GM18858 (cell line): ENCODE data around the gene PAK3.

ENCODE experiments used
- ATAC-seq: cut with Tn5 transposase; IDR thresholded peaks from one replicate; pipeline ENCODE4 v1.9.1; 2021; ENCODE audit not compliant: unreplicated experiment

PAK3 gene

GRCh38 chrX:111095974-111096895 lies at the start of gene PAK3:
Gene PAK3, plus strand, starts transcription at chrX:111096191. Its CDS starts 26,913 bp downstream, at chrX:111123104.
- ATAC-seq = peak; percentile 41

- ATAC-seq = no peak
Observed at GRCh38 chrX:111047575-111047974, 48.4 kb upstream of the PAK3 start.

GRCh38 chrX:111052478-111052877 lies 43.5 kb upstream of the PAK3 start:
- no peak for ATAC-seq

GRCh38 chrX:111071542-111072277 lies 24.3 kb upstream of the PAK3 start:
- ATAC-seq = no peak

GRCh38 chrX:111083081-111083480 lies 12.9 kb upstream of the PAK3 start:
- ATAC-seq = no peak

GRCh38 chrX:111086591-111087006 lies 9.4 kb upstream of the PAK3 start:
- ATAC-seq = no peak

- ATAC-seq = no peak
Observed at GRCh38 chrX:111088628-111089027, 7.4 kb upstream of the PAK3 start.

GRCh38 chrX:111090458-111090857 lies 5.5 kb upstream of the PAK3 start:
- no peak for ATAC-seq

- peak; percentile 64 for ATAC-seq
Observed at GRCh38 chrX:111098874-111099273, 2.9 kb downstream of the PAK3 start.

GRCh38 chrX:111100191-111100590 lies 4.2 kb downstream of the PAK3 start:
- ATAC-seq = peak; percentile 65

- no peak for ATAC-seq
Observed at GRCh38 chrX:111101580-111101979, 5.6 kb downstream of the PAK3 start.

- ATAC-seq = no peak
Observed at GRCh38 chrX:111102636-111103035, 6.6 kb downstream of the PAK3 start.

- ATAC-seq = no peak
Observed at GRCh38 chrX:111103246-111103645, 7.3 kb downstream of the PAK3 start.

GRCh38 chrX:111110098-111110775 lies 14.2 kb downstream of the PAK3 start:
- ATAC-seq = no peak

- ATAC-seq = no peak
Observed at GRCh38 chrX:111114806-111115205, 18.8 kb downstream of the PAK3 start.

GRCh38 chrX:111116666-111117065 lies 20.7 kb downstream of the PAK3 start:
- no peak for ATAC-seq

GRCh38 chrX:111119341-111119740 lies 23.4 kb downstream of the PAK3 start:
- no peak for ATAC-seq

GRCh38 chrX:111123125-111123524 lies 27.1 kb downstream of the PAK3 start:
- ATAC-seq = peak; percentile 57

GRCh38 chrX:111123606-111124179 lies 27.7 kb downstream of the PAK3 start:
- ATAC-seq = peak; percentile 27

- ATAC-seq = peak; percentile 35
Observed at GRCh38 chrX:111124418-111124817, 28.4 kb downstream of the PAK3 start.

GRCh38 chrX:111127038-111127437 lies 31.0 kb downstream of the PAK3 start:
- no peak for ATAC-seq
